Osteocyte (in vitro differentiated cells): ENCODE data around the gene KLB. TPM values are rescaled to one million over a fixed set of nuclear protein-coding genes. Genes with fewer than 3 reads are reported as not detected.

Source experiments
- DNase-seq: peaks from one replicate; pipeline ENCODE4 v3.0.0; 2021; ENCODE audit warnings: mixed read lengths; ENCODE audit not compliant: unreplicated experiment; ENCODE audit errors: extremely low spot score
- H3K27ac Mint-ChIP-seq: one replicate; pipeline ENCODE4 v1.8.0; 2021; ENCODE audit warnings: mild to moderate bottlenecking, mixed read lengths; ENCODE audit not compliant: unreplicated experiment
- H3K27me3 Mint-ChIP-seq: one replicate; pipeline ENCODE4 v1.8.0; 2021; ENCODE audit warnings: mixed read lengths; ENCODE audit not compliant: unreplicated experiment
- H3K36me3 Mint-ChIP-seq: one replicate; pipeline ENCODE4 v1.8.0; 2021; ENCODE audit warnings: mixed read lengths; ENCODE audit not compliant: unreplicated experiment
- H3K4me1 Mint-ChIP-seq: one replicate; pipeline ENCODE4 v1.8.0; 2021; ENCODE audit warnings: mixed read lengths; ENCODE audit not compliant: unreplicated experiment
- H3K4me3 Mint-ChIP-seq: one replicate; pipeline ENCODE4 v1.8.0; 2021; ENCODE audit warnings: mild to moderate bottlenecking, moderate library complexity, mixed read lengths; ENCODE audit not compliant: unreplicated experiment
- H3K9me3 Mint-ChIP-seq: one replicate; pipeline ENCODE4 v1.8.0; 2021; ENCODE audit warnings: mixed read lengths; ENCODE audit not compliant: unreplicated experiment
- microRNA-seq: library from miRNA; unstranded; fragments of <30 nt; microRNA quantifications from one replicate; pipeline ENCODE4 v1.1.0, GENCODE V29; 2020; ENCODE audit not compliant: unreplicated experiment
- total RNA-seq: library from RNA; stranded (reverse); gene quantifications from 2 replicates; pipeline ENCODE4 v1.2.1, GENCODE V29; 2021
- TF ChIP-seq, protein P1 (sequence below): fragments of 200-600 bp; sonication (generic); IDR thresholded peaks from 2 replicates; pipeline ENCODE4 v1.5.0; 2021; ENCODE audit warnings: antibody characterized with exemption, mild to moderate bottlenecking, moderate library complexity

KLB gene
- total RNA-seq, 1 donor from 2014 or later, result not detected

GRCh38 chr4:39498727-39499020 is 91.9 kb downstream of the KLB start:
- Mint-ChIP-seq H3K4me3 (no peak overlapping the region), H3K27me3 (no peaks in the 10 kb centered on the region), H3K4me1 (peaks cover 40% of the 10 kb centered on the region), H3K36me3 (peaks cover 35% of the 10 kb centered on the region), H3K27ac (peak overlapping the region; percentile 27), H3K9me3 (no peaks in the 10 kb centered on the region)
- DNase-seq, result no peak
- TF ChIP-seq, protein P1, sequence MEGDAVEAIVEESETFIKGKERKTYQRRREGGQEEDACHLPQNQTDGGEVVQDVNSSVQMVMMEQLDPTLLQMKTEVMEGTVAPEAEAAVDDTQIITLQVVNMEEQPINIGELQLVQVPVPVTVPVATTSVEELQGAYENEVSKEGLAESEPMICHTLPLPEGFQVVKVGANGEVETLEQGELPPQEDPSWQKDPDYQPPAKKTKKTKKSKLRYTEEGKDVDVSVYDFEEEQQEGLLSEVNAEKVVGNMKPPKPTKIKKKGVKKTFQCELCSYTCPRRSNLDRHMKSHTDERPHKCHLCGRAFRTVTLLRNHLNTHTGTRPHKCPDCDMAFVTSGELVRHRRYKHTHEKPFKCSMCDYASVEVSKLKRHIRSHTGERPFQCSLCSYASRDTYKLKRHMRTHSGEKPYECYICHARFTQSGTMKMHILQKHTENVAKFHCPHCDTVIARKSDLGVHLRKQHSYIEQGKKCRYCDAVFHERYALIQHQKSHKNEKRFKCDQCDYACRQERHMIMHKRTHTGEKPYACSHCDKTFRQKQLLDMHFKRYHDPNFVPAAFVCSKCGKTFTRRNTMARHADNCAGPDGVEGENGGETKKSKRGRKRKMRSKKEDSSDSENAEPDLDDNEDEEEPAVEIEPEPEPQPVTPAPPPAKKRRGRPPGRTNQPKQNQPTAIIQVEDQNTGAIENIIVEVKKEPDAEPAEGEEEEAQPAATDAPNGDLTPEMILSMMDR, result no peak

Small RNAs within 50 kb of the gene (microRNA-seq; reads per million reads assigned to microRNA genes)
- gene MIR5591, result not detected

Other genes with a start within 250 kb of the KLB start
- gene WDR19, start 224.4 kb upstream of the KLB start, total RNA-seq, result 42.5 and 45.9 TPM in 2 replicates
- 44.6 and 48.8 TPM in 2 replicates for gene RFC1, start 40.6 kb upstream of the KLB start, total RNA-seq
- gene RPL9, start 52.0 kb downstream of the KLB start, total RNA-seq, result 1,144 and 1,147 TPM in 2 replicates
- gene LIAS, start 52.1 kb downstream of the KLB start, total RNA-seq, result 10.9 and 13.8 TPM in 2 replicates
- gene UGDH, start 120.5 kb downstream of the KLB start, total RNA-seq, result 192 and 200 TPM in 2 replicates
- 67.1 and 73.5 TPM in 2 replicates for gene SMIM14, start 231.9 kb downstream of the KLB start, total RNA-seq